ENCODE measurements around the gene CYTH1.
"Not testable (repeated sequence)": the region's sequence is repeated elsewhere in the genome, so short reads cannot be mapped to it uniquely, and the experiment has no call there.

CYTH1 gene

GRCh38 chr17:78765821-78766220 lies 16.3 kb downstream of the CYTH1 start:
- in situ Hi-C loops (cut with MboI; ENCODE audit: low sequenced_read_pairs) = no loop called here

- in situ Hi-C loops (cut with MboI; ENCODE audit: low sequenced_read_pairs) = no loop called here
Observed at GRCh38 chr17:78764871-78765270, 17.2 kb downstream of the CYTH1 start.

DNA sequence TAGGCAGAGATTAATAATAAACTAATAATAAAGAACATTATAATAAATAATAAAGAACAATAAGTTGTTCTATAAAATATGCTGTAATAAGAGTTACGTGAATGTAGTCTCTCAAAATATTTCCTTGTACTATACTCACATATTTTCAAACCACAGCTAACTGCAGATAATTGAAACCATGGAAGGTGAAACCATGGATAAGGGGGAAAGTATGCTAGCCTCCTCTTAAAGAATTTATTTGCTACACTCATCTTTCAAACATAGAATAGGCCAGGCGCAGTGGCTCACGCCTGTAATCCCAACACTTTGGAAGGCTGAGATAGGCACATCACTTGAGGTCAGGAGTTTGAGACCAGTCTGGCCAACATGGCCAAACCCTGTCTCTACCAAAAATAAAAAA lies 18.5 kb downstream of the CYTH1 start:
- in situ Hi-C loops (cut with MboI; ENCODE audit: low sequenced_read_pairs) = no loop called here

GRCh38 chr17:78761789-78762406 lies 20.2 kb downstream of the CYTH1 start:
- in situ Hi-C loops (cut with MboI; ENCODE audit: low sequenced_read_pairs) = no loop called here

DNA sequence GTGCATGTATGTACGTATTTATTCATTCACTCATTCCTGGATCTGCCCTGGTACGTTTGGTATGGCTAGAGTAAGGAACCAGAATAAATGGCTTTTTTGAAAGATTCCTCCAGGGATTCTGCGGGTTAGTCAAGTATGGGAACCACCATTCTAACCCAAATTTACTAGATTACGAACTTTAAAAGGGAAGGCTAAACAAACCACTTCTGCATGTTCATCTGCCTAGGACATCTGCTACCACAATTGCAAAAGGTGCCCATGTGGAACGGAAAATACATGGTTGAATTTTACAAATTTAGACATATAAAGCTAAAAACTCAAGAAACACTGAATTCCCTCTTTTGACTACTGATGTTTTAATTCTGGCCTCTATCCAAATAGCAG lies 22.1 kb downstream of the CYTH1 start:
- in situ Hi-C loops (cut with MboI; ENCODE audit: low sequenced_read_pairs) = no loop called here

- in situ Hi-C loops (cut with MboI; ENCODE audit: low sequenced_read_pairs) = no loop called here
Observed at GRCh38 chr17:78759203-78759968, 22.7 kb downstream of the CYTH1 start.

- in situ Hi-C loops (cut with MboI; ENCODE audit: low sequenced_read_pairs) = no loop called here
Observed at GRCh38 chr17:78753316-78754250, 28.5 kb downstream of the CYTH1 start.

DNA sequence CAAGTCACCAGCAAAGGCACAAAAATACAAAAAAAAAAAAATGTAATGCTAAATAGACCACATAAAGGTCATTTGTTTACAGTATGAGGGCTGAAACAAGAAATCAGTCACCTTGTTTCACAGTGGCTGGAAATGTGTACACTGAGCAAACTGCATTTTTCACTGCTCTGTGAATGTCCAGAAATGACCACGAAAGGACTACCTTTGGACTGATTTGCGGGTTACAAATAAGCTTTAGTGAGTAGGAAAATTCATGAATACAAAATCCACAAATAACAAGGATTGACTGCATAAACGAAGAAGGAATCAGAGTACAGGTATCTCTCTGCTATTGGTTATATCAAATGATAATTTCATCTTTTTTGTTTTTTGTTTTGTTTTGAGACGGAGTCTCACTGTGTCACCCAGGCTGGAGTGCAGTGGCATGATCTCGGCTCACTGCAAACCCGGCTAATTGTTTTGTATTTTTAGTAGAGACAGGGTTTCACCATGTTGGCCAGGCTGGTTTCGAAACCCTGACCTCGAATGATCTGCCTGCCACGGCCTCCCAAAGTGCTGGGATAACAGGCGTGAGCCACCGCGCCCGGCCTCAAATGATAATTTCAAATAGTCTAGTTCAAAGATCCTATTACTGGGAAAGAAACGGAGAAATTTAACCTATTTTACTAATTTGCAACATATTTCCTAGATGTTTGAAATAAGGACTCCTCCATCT lies 30.5 kb downstream of the CYTH1 start:
- in situ Hi-C loops (cut with MboI; ENCODE audit: low sequenced_read_pairs) = no loop called here

GRCh38 chr17:78751000-78751399 lies 31.1 kb downstream of the CYTH1 start:
- in situ Hi-C loops (cut with MboI; ENCODE audit: low sequenced_read_pairs) = not testable (repeated sequence)

DNA sequence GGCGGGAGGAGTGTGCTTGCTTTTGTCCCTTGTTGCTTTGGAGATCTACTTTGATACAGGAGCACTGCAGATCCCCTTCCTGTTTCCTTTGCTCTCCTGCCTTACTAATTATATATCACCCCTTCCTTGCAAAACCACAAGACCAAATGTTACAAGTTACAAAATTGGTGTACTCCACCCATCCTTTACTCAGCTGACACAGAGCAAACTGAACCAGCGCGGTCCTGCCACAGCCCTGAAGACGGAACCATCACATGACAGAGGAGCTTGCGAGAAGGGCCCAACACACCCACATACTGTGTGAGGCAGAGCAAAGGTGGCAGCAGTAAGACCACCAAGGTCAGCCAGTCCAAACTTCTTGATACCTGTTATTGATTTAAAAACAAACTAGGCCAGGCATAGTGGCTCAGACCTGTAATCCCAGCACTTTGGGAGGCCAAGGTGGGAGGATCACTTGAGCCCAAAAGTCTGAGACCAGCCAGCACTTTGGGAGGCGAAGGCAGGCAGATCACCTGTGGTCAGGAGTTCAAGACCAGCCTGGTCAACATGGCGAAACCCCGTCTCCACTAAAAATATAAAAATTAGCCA lies 33.2 kb downstream of the CYTH1 start:
- in situ Hi-C loops (cut with MboI; ENCODE audit: low sequenced_read_pairs) = no loop called here

DNA sequence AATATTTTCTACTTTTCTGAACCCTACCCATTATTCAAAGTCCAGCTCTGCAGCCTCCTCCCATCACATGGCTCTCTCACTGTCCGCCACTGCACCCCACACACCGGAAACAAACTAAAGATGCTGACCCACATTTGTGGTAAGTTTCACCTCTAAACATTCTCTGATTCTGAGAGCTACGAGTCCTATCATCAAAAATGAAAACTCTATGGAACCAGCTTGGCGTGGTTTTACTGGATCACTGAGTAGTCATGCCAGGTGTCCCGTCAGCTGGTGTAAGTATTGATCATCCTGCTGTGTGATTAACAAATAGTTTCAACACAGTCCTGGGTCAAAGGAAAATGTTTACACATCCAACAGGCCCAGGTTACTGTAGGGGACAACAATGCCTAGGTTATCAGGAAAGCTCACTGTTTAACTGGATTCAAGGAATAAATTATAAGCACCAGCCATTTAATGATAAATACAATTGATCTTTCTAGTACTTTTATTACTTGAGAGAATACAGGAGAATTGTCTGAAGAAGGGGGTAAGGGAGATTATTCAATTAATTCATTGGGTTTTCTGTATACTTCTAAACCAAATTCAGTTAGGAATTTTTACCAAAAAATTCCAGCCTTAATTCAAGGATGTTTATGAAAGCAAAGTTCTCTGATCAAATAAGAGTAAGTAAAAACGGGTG lies 33.9 kb downstream of the CYTH1 start:
- in situ Hi-C loops (cut with MboI; ENCODE audit: low sequenced_read_pairs) = no loop called here

DNA sequence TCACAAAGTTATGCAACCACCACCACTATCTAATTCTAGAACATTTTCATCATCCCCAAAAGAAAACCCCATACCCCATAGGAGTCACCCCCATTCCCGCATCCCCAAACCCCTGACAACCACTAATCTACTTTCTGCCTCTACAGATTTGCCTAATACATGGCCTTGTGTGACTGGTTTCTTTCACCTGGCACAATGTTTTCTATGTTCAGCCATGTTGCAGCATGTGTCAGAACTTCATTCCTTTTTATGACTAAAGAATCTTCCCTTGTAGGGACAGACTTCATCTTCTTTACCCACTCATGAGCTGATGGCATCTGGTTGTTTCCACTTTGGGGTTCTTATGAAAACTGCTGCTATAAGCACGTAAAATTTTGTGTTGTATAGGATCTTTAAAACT lies 34.6 kb downstream of the CYTH1 start:
- in situ Hi-C loops (cut with MboI; ENCODE audit: low sequenced_read_pairs) = no loop called here

DNA sequence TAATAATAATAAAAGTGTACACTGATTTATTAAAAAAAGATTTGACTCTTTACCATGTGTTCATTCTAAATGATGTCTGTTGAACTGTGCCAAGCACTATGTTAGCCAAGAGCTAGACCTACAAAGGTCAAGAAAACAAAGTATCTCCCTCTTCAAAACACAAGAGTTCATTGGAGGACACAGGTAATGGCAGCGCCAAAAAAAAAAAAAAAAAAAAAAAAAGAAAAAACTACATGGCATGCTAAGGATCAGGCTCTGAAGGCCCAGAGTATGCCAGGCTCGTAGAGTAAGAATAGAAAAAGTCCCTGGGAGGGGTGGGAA lies 35.2 kb downstream of the CYTH1 start:
- in situ Hi-C loops (cut with MboI; ENCODE audit: low sequenced_read_pairs) = no loop called here

- in situ Hi-C loops (cut with MboI; ENCODE audit: low sequenced_read_pairs) = no loop called here
Observed at GRCh38 chr17:78746263-78746948, 35.7 kb downstream of the CYTH1 start.

GRCh38 chr17:78745407-78746088 lies 36.5 kb downstream of the CYTH1 start:
- in situ Hi-C loops (cut with MboI; ENCODE audit: low sequenced_read_pairs) = no loop called here

DNA sequence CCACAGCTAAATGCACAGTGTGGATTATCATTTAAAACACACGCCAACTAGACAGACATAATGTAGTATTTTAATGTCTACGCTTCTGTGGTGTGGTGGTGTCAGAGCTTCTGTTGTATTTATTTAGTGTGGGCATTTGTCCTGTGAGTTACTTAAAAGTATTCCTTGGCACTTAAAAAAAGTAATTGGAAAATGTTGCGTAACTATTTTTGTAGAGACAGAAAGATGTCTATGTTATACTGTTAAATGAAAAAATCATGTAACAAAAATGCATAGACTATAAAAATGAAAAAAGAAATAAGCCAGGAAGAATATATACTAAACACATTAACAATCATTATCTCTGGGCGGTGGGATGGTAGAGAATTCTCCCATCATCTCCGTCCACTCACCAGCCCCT lies 39.2 kb downstream of the CYTH1 start:
- in situ Hi-C loops (cut with MboI; ENCODE audit: low sequenced_read_pairs) = no loop called here

- in situ Hi-C loops (cut with MboI; ENCODE audit: low sequenced_read_pairs) = no loop called here
Observed at GRCh38 chr17:78741644-78742284, 40.3 kb downstream of the CYTH1 start.

DNA sequence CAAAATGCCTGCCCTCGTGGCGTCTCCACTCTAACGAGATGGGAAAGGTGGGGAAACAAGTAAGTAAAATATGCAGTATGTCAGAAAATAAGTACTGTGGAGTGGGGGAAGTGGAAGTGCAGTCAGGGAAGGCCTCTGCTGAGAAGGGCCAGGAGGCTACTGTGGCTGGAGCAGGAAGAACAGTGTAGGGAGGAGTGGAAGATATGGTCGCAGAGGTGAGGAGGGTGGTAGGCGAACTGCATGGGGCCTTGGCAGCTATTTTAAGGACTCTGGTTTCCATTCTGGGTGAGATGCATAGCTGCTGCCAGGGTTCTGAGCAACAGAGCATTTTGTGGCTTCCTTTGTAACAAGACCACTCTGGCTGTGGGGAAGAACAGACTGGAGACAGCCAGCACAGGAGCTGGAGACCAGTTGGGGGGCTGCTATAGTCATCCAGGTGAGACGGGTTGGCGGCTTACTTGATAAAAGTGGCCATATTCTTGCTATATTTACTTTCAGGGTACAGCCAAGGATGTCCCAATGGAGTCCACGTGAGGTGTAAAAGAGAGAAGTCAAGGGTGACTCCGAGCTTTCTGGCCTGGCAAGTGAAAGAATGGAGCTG lies 42.6 kb downstream of the CYTH1 start:
- in situ Hi-C loops (cut with MboI; ENCODE audit: low sequenced_read_pairs) = no loop called here
